ENCODE data around the gene HTT.

Gene HTT

DNA sequence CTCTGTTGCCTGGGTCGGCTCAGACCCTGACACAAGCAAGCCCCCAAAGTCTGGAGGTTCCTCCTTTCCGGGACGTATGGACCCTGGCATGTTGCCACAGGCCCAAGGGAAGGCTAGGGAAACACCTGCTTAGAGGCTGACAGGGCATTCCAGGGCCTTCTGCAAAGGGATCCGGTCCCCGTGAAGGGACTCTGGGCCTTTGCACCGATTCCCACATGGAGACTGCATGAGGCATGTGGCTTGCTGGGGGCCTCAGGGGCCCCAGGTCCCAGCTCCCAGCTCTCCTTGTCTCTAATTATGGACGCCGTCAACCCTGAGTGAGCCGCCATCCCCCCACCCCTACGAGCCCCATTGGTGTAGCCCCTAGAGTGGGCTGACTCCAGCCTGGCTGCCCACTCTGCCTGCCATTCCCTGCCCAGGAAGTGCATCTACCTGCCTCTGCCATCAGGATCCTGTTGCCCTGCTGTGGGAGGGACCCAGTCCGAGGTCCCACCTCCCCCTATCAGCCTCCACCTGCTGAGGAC is 214.2 kb downstream of the HTT start:
- H3K79me2 ChIP-seq (ENCODE audit: low read length): peaks cover 3% of the 10 kb centered on the region
- H3K36me3 ChIP-seq (replicated peaks; ENCODE audit: insufficient read depth, low read length): no peaks in the 10 kb centered on the region
- no peak overlapping the region for H2AFZ ChIP-seq (ENCODE audit: low read length)
- H3K4me1 ChIP-seq (ENCODE audit: low read length): peaks cover 17% of the 10 kb centered on the region
- no peak overlapping the region for H3K4me2 ChIP-seq (ENCODE audit: low read depth, low read length)
- no peak overlapping the region for H3K9ac ChIP-seq (ENCODE audit: low read length)
- no peak overlapping the region for H3K27ac ChIP-seq (ENCODE audit: low read length)
- peaks cover 7% of the 10 kb centered on the region; the same call in 1 of the 2 replicates for H3F3A ChIP-seq (ENCODE audit: insufficient read depth, low read length)
- peaks cover 12% of the 10 kb centered on the region for H3K27me3 ChIP-seq (replicated peaks; ENCODE audit: insufficient read depth, low read length)
- no peaks in the 10 kb centered on the region for H4K20me1 ChIP-seq (ENCODE audit: insufficient read depth, low read length)
- H3K9me2 ChIP-seq (replicated peaks; ENCODE audit: insufficient read depth, low read length): no peaks in the 10 kb centered on the region
- H3K9me3 ChIP-seq (replicated peaks; ENCODE audit: insufficient read depth, low read length): no peaks in the 10 kb centered on the region
- DNase-seq: no peak
- TF ChIP-seq EZH2phosphoT487 (IDR thresholded peaks at IDR 0.05; ENCODE audit: low read length) (no peak), EZH2 (optimal IDR thresholded peaks at IDR 0.05; ENCODE audit: low read depth, low read length) (no peak)
- TF ChIP-seq, protein P1, sequence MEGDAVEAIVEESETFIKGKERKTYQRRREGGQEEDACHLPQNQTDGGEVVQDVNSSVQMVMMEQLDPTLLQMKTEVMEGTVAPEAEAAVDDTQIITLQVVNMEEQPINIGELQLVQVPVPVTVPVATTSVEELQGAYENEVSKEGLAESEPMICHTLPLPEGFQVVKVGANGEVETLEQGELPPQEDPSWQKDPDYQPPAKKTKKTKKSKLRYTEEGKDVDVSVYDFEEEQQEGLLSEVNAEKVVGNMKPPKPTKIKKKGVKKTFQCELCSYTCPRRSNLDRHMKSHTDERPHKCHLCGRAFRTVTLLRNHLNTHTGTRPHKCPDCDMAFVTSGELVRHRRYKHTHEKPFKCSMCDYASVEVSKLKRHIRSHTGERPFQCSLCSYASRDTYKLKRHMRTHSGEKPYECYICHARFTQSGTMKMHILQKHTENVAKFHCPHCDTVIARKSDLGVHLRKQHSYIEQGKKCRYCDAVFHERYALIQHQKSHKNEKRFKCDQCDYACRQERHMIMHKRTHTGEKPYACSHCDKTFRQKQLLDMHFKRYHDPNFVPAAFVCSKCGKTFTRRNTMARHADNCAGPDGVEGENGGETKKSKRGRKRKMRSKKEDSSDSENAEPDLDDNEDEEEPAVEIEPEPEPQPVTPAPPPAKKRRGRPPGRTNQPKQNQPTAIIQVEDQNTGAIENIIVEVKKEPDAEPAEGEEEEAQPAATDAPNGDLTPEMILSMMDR (IDR thresholded peaks at IDR 0.05; ENCODE audit: low read length): no peak
- no peak overlapping the region for H3K4me3 ChIP-seq (ENCODE audit: low read length)

DNA sequence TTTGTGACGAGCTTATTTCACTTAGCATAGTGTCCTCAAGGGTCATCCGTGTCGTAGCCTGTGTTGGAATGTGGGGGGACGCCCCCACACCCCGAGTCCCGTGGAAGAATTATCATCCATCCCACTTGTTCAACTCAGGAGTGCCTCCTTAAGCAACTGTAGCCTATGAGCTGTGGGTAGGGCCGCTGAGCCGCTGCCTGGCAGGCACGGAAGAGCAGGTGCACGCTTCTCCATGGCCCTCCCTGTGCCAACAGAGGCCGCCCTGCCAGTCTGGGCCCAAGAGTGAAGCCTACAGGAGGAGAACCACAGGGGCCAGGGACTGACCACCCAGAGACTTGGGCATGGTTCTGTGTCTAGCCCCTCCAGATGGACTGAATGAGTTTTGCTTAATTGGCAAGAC is 216.0 kb downstream of the HTT start:
- H3K27ac ChIP-seq (ENCODE audit: low read length): no peak overlapping the region
- peaks cover 17% of the 10 kb centered on the region for H3K4me1 ChIP-seq (ENCODE audit: low read length)
- no peaks in the 10 kb centered on the region for H3K9me3 ChIP-seq (replicated peaks; ENCODE audit: insufficient read depth, low read length)
- H2AFZ ChIP-seq (ENCODE audit: low read length): no peak overlapping the region
- no peaks in the 10 kb centered on the region for H3K36me3 ChIP-seq (replicated peaks; ENCODE audit: insufficient read depth, low read length)
- peaks cover 7% of the 10 kb centered on the region for H3K27me3 ChIP-seq (replicated peaks; ENCODE audit: insufficient read depth, low read length)
- peaks cover 9% of the 10 kb centered on the region for H3K79me2 ChIP-seq (ENCODE audit: low read length)
- no peak overlapping the region for H3K9ac ChIP-seq (ENCODE audit: low read length)
- DNase-seq: no peak
- H3K4me3 ChIP-seq (ENCODE audit: low read length): no peak overlapping the region
- H3F3A ChIP-seq (ENCODE audit: insufficient read depth, low read length): peaks cover 7% of the 10 kb centered on the region; the same call in 1 of the 2 replicates
- no peaks in the 10 kb centered on the region for H4K20me1 ChIP-seq (ENCODE audit: insufficient read depth, low read length)
- no peak overlapping the region for H3K4me2 ChIP-seq (ENCODE audit: low read depth, low read length)
- no peaks in the 10 kb centered on the region for H3K9me2 ChIP-seq (replicated peaks; ENCODE audit: insufficient read depth, low read length)
- TF ChIP-seq, protein P1 (IDR thresholded peaks at IDR 0.05; ENCODE audit: low read length): no peak
- TF ChIP-seq EZH2phosphoT487 (IDR thresholded peaks at IDR 0.05; ENCODE audit: low read length): no peak
- TF ChIP-seq EZH2 (optimal IDR thresholded peaks at IDR 0.05; ENCODE audit: low read depth, low read length): no peak

DNA sequence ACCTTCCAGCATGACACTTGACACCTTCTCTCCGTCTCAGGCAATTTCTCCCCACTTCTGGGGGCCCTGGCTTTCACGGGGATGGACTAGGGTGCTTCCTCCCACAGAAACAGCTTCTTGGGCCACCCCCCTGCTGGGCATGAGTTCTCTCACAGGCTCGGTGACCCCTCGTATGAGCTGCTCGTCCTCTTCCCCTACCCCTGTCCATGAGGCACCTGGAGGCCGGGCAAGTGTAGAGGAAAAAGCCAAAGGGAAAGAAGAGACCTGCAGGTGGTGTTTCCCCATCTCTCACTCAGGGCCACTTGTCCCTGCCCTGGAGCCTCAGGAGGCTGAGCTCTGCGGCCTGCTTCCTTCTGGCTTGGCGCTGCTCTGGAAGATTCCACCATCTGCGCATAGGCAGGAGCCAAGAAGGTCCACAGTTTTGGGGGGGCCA is 216.4 kb downstream of the HTT start:
- Histone ChIP-seq H4K20me1 (ENCODE audit: insufficient read depth, low read length) (no peaks in the 10 kb centered on the region), H3K4me1 (ENCODE audit: low read length) (peaks cover 14% of the 10 kb centered on the region), H3K4me3 (ENCODE audit: low read length) (no peak overlapping the region), H3K9me2 (replicated peaks; ENCODE audit: insufficient read depth, low read length) (no peaks in the 10 kb centered on the region), H3F3A (ENCODE audit: insufficient read depth, low read length) (peaks cover 7% of the 10 kb centered on the region; the same call in 1 of the 2 replicates), H2AFZ (ENCODE audit: low read length) (no peak overlapping the region), H3K79me2 (ENCODE audit: low read length) (peaks cover 9% of the 10 kb centered on the region), H3K36me3 (replicated peaks; ENCODE audit: insufficient read depth, low read length) (no peaks in the 10 kb centered on the region), H3K9me3 (replicated peaks; ENCODE audit: insufficient read depth, low read length) (no peaks in the 10 kb centered on the region), H3K27me3 (replicated peaks; ENCODE audit: insufficient read depth, low read length) (peaks cover 7% of the 10 kb centered on the region), H3K27ac (ENCODE audit: low read length) (no peak overlapping the region), H3K9ac (ENCODE audit: low read length) (no peak overlapping the region), H3K4me2 (ENCODE audit: low read depth, low read length) (no peak overlapping the region)
- TF ChIP-seq EZH2phosphoT487 (IDR thresholded peaks at IDR 0.05; ENCODE audit: low read length): no peak
- no peak for TF ChIP-seq EZH2 (optimal IDR thresholded peaks at IDR 0.05; ENCODE audit: low read depth, low read length)
- TF ChIP-seq, protein P1 (IDR thresholded peaks at IDR 0.05; ENCODE audit: low read length): no peak
- no peak for DNase-seq
